ENCODE results near the gene LENEP. TPM values are rescaled to one million over a fixed set of nuclear protein-coding genes. Genes with fewer than 3 reads are reported as not detected.
A peak's percentile ranks its signal among the peaks of the same experiment; 100 is the strongest.

LENEP gene
- total RNA-seq, 1 experiment from 2014 or later = 1.3 TPM

- H3F3A ChIP-seq (ENCODE audit: insufficient read depth, low read depth) = peaks cover 25% of the 10 kb centered on the region
- peak; percentile 45 to 53 for DNase-seq
- intact Hi-C loops (cut with micrococcal nuclease; ENCODE audit: unreplicated experiment) = loop anchor here (2.0 kb wide), 1 partner anchor 15 kb away; no protein-coding TSS in a partner anchor
- H3K4me2 ChIP-seq = peak overlapping the region; percentile 52
- H3K9me2 ChIP-seq (ENCODE audit: insufficient read depth) = no peaks in the 10 kb centered on the region
- H3K27ac ChIP-seq = peak overlapping the region; percentile 53
- ChIA-PET POLR2A (ENCODE audit: unreplicated experiment) (interaction anchor here (0.5 to 0.7 kb wide), 4 partner anchors 15 to 157 kb away, joined by 3 read pairs; no protein-coding TSS in a partner anchor), CTCF (interaction anchor here (0.5 to 1.6 kb wide), 6 partner anchors 13 to 67 kb away, joined by 3 to 6 read pairs (median 4); partner anchors contain the start of genes ADAM15 and SHC1)
- no TSS peak for BruUV-seq (replicated peaks)
- H3K36me3 ChIP-seq (ENCODE audit: low read depth) = no peaks in the 10 kb centered on the region
- no peak for TF ChIP-seq EZH2 (IDR thresholded peaks at IDR 0.05; ENCODE audit: low read depth)
- TF ChIP-seq CTCF (conservative IDR thresholded peaks at IDR 0.05) = no peak
- no peaks in the 10 kb centered on the region for H4K20me1 ChIP-seq (ENCODE audit: insufficient read depth)
- no peaks in the 10 kb centered on the region for H3K27me3 ChIP-seq (ENCODE audit: insufficient read depth, low read depth)
- no peaks in the 10 kb centered on the region for H3K9me3 ChIP-seq (ENCODE audit: insufficient read depth, low read depth)
- no peaks in the 10 kb centered on the region for H3K79me2 ChIP-seq (ENCODE audit: low read depth)
- H3K4me3 ChIP-seq = no peak overlapping the region
- H3K4me1 ChIP-seq (replicated peaks; ENCODE audit: insufficient read depth) = peaks cover 28% of the 10 kb centered on the region
- no peak overlapping the region for H2AFZ ChIP-seq
Measured at GRCh38 chr1:155037851-155038441, 44.6 kb downstream of the LENEP start.

- Histone ChIP-seq H3K79me2 (ENCODE audit: low read depth) (no peaks in the 10 kb centered on the region), H3K36me3 (ENCODE audit: low read depth) (no peaks in the 10 kb centered on the region), H3K4me3 (peak overlapping the region; percentile 11; the same call in 1 of the 2 replicates), H3F3A (ENCODE audit: insufficient read depth, low read depth) (peaks cover 25% of the 10 kb centered on the region), H2AFZ (no peak overlapping the region), H4K20me1 (ENCODE audit: insufficient read depth) (no peaks in the 10 kb centered on the region), H3K9me2 (ENCODE audit: insufficient read depth) (no peaks in the 10 kb centered on the region), H3K4me2 (peak overlapping the region; percentile 52), H3K9me3 (ENCODE audit: insufficient read depth, low read depth) (no peaks in the 10 kb centered on the region), H3K27me3 (ENCODE audit: insufficient read depth, low read depth) (no peaks in the 10 kb centered on the region), H3K27ac (peak overlapping the region; percentile 53), H3K4me1 (replicated peaks; ENCODE audit: insufficient read depth) (peaks cover 28% of the 10 kb centered on the region)
- DNase-seq = peak; percentile 71 to 86
- intact Hi-C loops (cut with micrococcal nuclease; ENCODE audit: unreplicated experiment) = loop anchor here (2.0 kb wide), 1 partner anchor 16 kb away; no protein-coding TSS in a partner anchor
- POLR2A ChIA-PET (ENCODE audit: unreplicated experiment) = interaction anchor here (0.5 to 0.7 kb wide), 6 partner anchors 16 to 336 kb away, joined by 3 to 5 read pairs (median 3); no protein-coding TSS in a partner anchor
- TF ChIP-seq EZH2 (IDR thresholded peaks at IDR 0.05; ENCODE audit: low read depth) = no peak
- TF ChIP-seq CTCF (conservative IDR thresholded peaks at IDR 0.05) = no peak
- BruUV-seq (replicated peaks) = no TSS peak
- CTCF ChIA-PET = interaction anchor here (0.6 to 1.6 kb wide), 6 partner anchors 12 to 67 kb away, joined by 3 to 5 read pairs (median 4); partner anchors contain the start of gene ADAM15
Measured at GRCh38 chr1:155038602-155039307, 45.4 kb downstream of the LENEP start.

- TF ChIP-seq CTCF (conservative IDR thresholded peaks at IDR 0.05) (no peak), EZH2 (IDR thresholded peaks at IDR 0.05; ENCODE audit: low read depth) (no peak)
- Histone ChIP-seq H3K36me3 (ENCODE audit: low read depth) (no peaks in the 10 kb centered on the region), H3K4me2 (peak overlapping the region; percentile 52), H3K9me2 (ENCODE audit: insufficient read depth) (no peaks in the 10 kb centered on the region), H3K4me1 (replicated peaks; ENCODE audit: insufficient read depth) (peaks cover 28% of the 10 kb centered on the region), H3K4me3 (no peak overlapping the region), H2AFZ (no peak overlapping the region), H3K27me3 (ENCODE audit: insufficient read depth, low read depth) (no peaks in the 10 kb centered on the region), H3K27ac (peak overlapping the region; percentile 53), H3K9me3 (ENCODE audit: insufficient read depth, low read depth) (no peaks in the 10 kb centered on the region), H4K20me1 (ENCODE audit: insufficient read depth) (no peaks in the 10 kb centered on the region), H3K79me2 (ENCODE audit: low read depth) (no peaks in the 10 kb centered on the region), H3F3A (ENCODE audit: insufficient read depth, low read depth) (peaks cover 25% of the 10 kb centered on the region)
- intact Hi-C loops (cut with micrococcal nuclease; ENCODE audit: unreplicated experiment) = loop anchor here (2.0 kb wide), 1 partner anchor 16 kb away; no protein-coding TSS in a partner anchor
- POLR2A ChIA-PET (ENCODE audit: unreplicated experiment) = interaction anchor here (0.7 kb wide), 2 partner anchors 107 to 171 kb away, joined by 3 to 25 read pairs; no protein-coding TSS in a partner anchor
- CTCF ChIA-PET = interaction anchor here (0.8 to 1.6 kb wide), 3 partner anchors 12 to 46 kb away, joined by 3 to 5 read pairs (median 4); partner anchors contain the start of gene ADAM15
- DNase-seq = no peak
- no TSS peak for BruUV-seq (replicated peaks)
Measured at GRCh38 chr1:155039308-155039669, 45.9 kb downstream of the LENEP start.
